NCI-H2227 (cell line): Measurements from ENCODE around the gene ARHGAP22.

ENCODE experiments used
- DNase-seq: peaks from one replicate; lab custom pipeline; 2025; ENCODE audit not compliant: unreplicated experiment; lab: John Stamatoyannopoulos, UW

Gene ARHGAP22

DNA sequence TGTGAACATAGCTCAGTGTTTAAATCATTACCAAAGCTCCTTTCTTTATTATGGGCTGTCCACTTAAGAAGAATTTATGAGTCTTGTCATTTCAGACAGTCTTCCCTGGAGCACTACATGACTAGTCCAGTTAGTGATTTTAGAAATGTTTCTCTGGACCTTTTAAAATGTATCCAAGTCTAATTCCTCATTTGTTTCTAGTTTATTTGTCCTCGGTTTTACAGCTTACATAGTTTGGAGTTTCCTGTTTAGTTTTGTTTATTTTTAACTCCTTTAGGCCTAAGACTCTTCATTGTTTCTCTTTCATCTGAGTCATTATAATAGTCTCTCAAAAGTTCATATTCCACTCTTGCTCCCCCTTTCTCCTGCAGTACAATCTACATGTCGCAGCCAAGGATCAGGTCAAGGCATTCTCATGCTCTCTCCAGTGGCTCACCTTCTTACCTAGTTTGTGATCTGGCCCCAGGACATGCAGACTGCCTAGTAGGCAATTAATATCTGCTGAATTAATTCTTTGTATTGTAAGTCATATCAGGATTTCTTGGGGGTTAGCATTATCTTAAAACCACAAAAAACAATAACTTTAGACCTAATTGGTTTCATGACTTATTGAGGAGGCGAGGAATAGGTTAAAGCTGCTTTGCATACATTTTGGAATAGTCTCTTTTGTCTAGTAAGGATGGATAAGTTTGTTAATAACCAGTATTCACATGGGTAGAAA is 204.6 kb downstream of the ARHGAP22 start:
- no peak for DNase-seq

DNA sequence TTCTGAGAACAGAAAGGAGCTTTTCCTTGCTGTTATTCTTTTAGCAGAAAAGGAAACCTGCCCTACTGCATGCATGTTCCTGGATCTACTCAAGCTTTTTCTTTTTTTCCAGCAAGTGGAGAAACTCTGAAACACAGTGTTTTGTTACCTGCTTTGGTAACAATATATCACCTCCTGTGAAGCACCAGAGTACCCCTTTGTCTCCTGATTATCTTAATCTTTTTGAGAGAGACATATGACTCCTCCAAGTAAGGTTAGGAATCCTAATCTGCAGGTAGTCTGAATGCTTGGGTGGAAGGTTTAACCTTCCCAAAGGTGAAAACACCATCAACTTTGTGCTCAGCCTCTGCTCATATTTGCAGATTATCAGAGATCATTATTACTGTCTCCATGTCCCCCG is 205.3 kb downstream of the ARHGAP22 start:
- no peak for DNase-seq

GRCh38 chr10:48399056-48399541 is 205.8 kb downstream of the ARHGAP22 start:
- no peak for DNase-seq

GRCh38 chr10:48398261-48398660 is 206.6 kb downstream of the ARHGAP22 start:
- no peak for DNase-seq
